Natural killer cell (primary cell): Measurements from ENCODE around the gene DHX58. TPM values are rescaled to one million over a fixed set of nuclear protein-coding genes. Genes with fewer than 3 reads are reported as not detected.

Experiments
- ATAC-seq, 3 donors: fragments of 150-1000 bp in 2 of 3; fragments of 200-7000 bp in 1 of 3; cut with Tn5 transposase; 1 replicate in 1 of 3; 2 replicates in 2 of 3; pipeline ENCODE4 v1.10.0; 2021; ENCODE audit warnings: mild to moderate bottlenecking in 2 of 3, moderate library complexity in 2 of 3
- DNase-seq, 2 donors: peaks; one replicate each; pipeline versions ENCODE4 v3.0.0 to v3.0.0-alpha.2; 2013 to 2021; ENCODE audit warnings: mixed read lengths in 1 of 2
- H3K27ac ChIP-seq: one replicate; pipeline ENCODE4 v1.5.1; 2013; ENCODE audit warnings: mild to moderate bottlenecking, low read length
- H3K27me3 ChIP-seq: one replicate; pipeline ENCODE4 v1.6.1; 2013; ENCODE audit warnings: low read length; ENCODE audit not compliant: control insufficient read depth, insufficient read depth
- H3K36me3 ChIP-seq: one replicate; pipeline ENCODE4 v1.6.1; 2013; ENCODE audit warnings: low read length; ENCODE audit not compliant: control insufficient read depth, insufficient read depth
- H3K4me1 ChIP-seq: one replicate; pipeline ENCODE4 v1.6.1; 2013; ENCODE audit warnings: low read length; ENCODE audit not compliant: control insufficient read depth, insufficient read depth
- H3K4me3 ChIP-seq: one replicate; pipeline ENCODE4 v1.5.1; 2013; ENCODE audit warnings: low read length
- H3K9me3 ChIP-seq: one replicate; pipeline ENCODE4 v1.6.1; 2013; ENCODE audit warnings: low read length; ENCODE audit not compliant: control insufficient read depth, insufficient read depth
- H3K27ac Mint-ChIP-seq, 2 donors: one replicate each; pipeline ENCODE4 v1.8.0; 2022; ENCODE audit warnings: mild to moderate bottlenecking in 2 of 2, mixed read lengths in 2 of 2, moderate library complexity in 1 of 2
- H3K27me3 Mint-ChIP-seq, 2 donors: one replicate each; pipeline ENCODE4 v1.8.0; 2022; ENCODE audit warnings: low read depth in 2 of 2, mixed read lengths in 2 of 2
- H3K36me3 Mint-ChIP-seq: one replicate; pipeline ENCODE4 v1.8.0; 2022; ENCODE audit warnings: mixed read lengths
- H3K4me1 Mint-ChIP-seq, 2 donors: one replicate each; pipeline ENCODE4 v1.8.0; 2022; ENCODE audit warnings: mixed read lengths in 2 of 2
- H3K4me3 Mint-ChIP-seq: one replicate; pipeline ENCODE4 v1.8.0; 2022; ENCODE audit warnings: mild to moderate bottlenecking, moderate library complexity, mixed read lengths
- H3K9me3 Mint-ChIP-seq, 2 donors: one replicate each; pipeline ENCODE4 v1.8.0; 2022; ENCODE audit warnings: mixed read lengths in 2 of 2
- CTCF ChIP-seq: fragments of 200-600 bp; IDR thresholded peaks from one replicate; pipeline ENCODE4 v1.8.0; 2022; ENCODE audit warnings: antibody characterized with exemption
- WGBS: methylation state at CpG from one replicate; pipeline ENCODE4 v1.1.7; 2013; ENCODE audit warnings: missing lambda C conversion rate; ENCODE audit not compliant: insufficient coverage; 5-methylcytosine and 5-hydroxymethylcytosine counted together
- intact Hi-C: fragments of 100-400 bp; cut with micrococcal nuclease; formaldehyde crosslinking; loops from one replicate; pipeline ENCODE4 v1.14.2; 2022
- total RNA-seq, 4 donors: library from RNA; stranded (reverse); fragments of 120-200 nt in 1 of 4; gene quantifications; one replicate each; pipeline versions ENCODE4 v1.2.3 to v1.2.4, GENCODE V29; 2013 to 2022

The DHX58 gene
- total RNA-seq, 3 donors from 2014 or later (not counting 1 experiment from before 2014, with no cell fraction given) = 22.0 to 29.0 (median 24.5) TPM

GRCh38 chr17:42107124-42107523 lies 5.4 kb downstream of the DHX58 start:
- ATAC-seq = no peak
- H3K27ac ChIP-seq = no peak overlapping the region
- intact Hi-C loops = no loop called here
- no peaks in the 10 kb centered on the region for H3K27me3 ChIP-seq
- H3K4me1 Mint-ChIP-seq = peaks cover 8 to 21% of the 10 kb centered on the region in 2 donors
- DNase-seq = no peak
- 66% methylated on average over 6 of the region's 6 CpGs for WGBS
- H3K36me3 Mint-ChIP-seq = no peaks in the 10 kb centered on the region
- H3K9me3 Mint-ChIP-seq = no peaks in the 10 kb centered on the region
- peak overlapping the region; percentile 35 for H3K4me3 Mint-ChIP-seq
- H3K4me1 ChIP-seq = peaks cover 25% of the 10 kb centered on the region
- H3K4me3 ChIP-seq = no peak overlapping the region
- no peak overlapping the region for H3K27ac Mint-ChIP-seq
- H3K36me3 ChIP-seq = peaks cover 23% of the 10 kb centered on the region
- H3K9me3 ChIP-seq = no peaks in the 10 kb centered on the region
- TF ChIP-seq CTCF = no peak
- no peaks in the 10 kb centered on the region for H3K27me3 Mint-ChIP-seq

- Histone ChIP-seq H3K36me3 (peaks cover 22% of the 10 kb centered on the region), H3K9me3 (no peaks in the 10 kb centered on the region), H3K27ac (no peak overlapping the region), H3K27me3 (no peaks in the 10 kb centered on the region), H3K4me3 (no peak overlapping the region), H3K4me1 (peaks cover 13% of the 10 kb centered on the region)
- Mint-ChIP-seq H3K4me1 (peaks cover 4 to 22% of the 10 kb centered on the region in 2 donors), H3K27me3 (no peaks in the 10 kb centered on the region), H3K36me3 (no peaks in the 10 kb centered on the region), H3K9me3 (no peaks in the 10 kb centered on the region), H3K27ac (no peak overlapping the region), H3K4me3 (no peak overlapping the region)
- intact Hi-C loops = no loop called here
- no peak for DNase-seq
- no peak for TF ChIP-seq CTCF
- no peak for ATAC-seq
- WGBS = 100% methylated on average over 1 of the region's 2 CpGs
Observed at GRCh38 chr17:42106009-42106408, 6.5 kb downstream of the DHX58 start.

- Mint-ChIP-seq H3K4me1 (peaks cover 4 to 17% of the 10 kb centered on the region in 2 donors), H3K9me3 (no peaks in the 10 kb centered on the region), H3K27ac (no peak overlapping the region), H3K27me3 (peaks cover 0 to 4% of the 10 kb centered on the region in 2 donors), H3K4me3 (no peak overlapping the region), H3K36me3 (no peaks in the 10 kb centered on the region)
- no peak for DNase-seq
- no peak for TF ChIP-seq CTCF
- no peaks in the 10 kb centered on the region for H3K27me3 ChIP-seq
- H3K4me1 ChIP-seq = peaks cover 11% of the 10 kb centered on the region
- H3K4me3 ChIP-seq = no peak overlapping the region
- ATAC-seq = no peak
- H3K27ac ChIP-seq = no peak overlapping the region
- peaks cover 15% of the 10 kb centered on the region for H3K36me3 ChIP-seq
- 97% methylated on average over 3 of the region's 3 CpGs for WGBS
- intact Hi-C loops = no loop called here
- H3K9me3 ChIP-seq = no peaks in the 10 kb centered on the region
Observed at GRCh38 chr17:42104264-42104663, 8.2 kb downstream of the DHX58 start.

- Mint-ChIP-seq H3K36me3 (no peaks in the 10 kb centered on the region), H3K4me3 (no peak overlapping the region)
- intact Hi-C loops = no loop called here
Observed at GRCh38 chr17:42103221-42103954, 9.1 kb downstream of the DHX58 start.

More at GRCh38 chr17:42103221-42103954, 9.1 kb downstream of the DHX58 start:
- peaks cover 11% of the 10 kb centered on the region for H3K36me3 ChIP-seq
- Mint-ChIP-seq H3K27ac (no peak overlapping the region), H3K27me3 (peaks cover 0 to 9% of the 10 kb centered on the region in 2 donors), H3K9me3 (no peaks in the 10 kb centered on the region), H3K4me1 (peaks cover 4 to 17% of the 10 kb centered on the region in 2 donors)
- no peak overlapping the region for H3K4me3 ChIP-seq
- WGBS = 95% methylated on average over 11 of the region's 11 CpGs
- peaks cover 11% of the 10 kb centered on the region for H3K4me1 ChIP-seq
- no peak for TF ChIP-seq CTCF
- no peak for DNase-seq
- ATAC-seq = no peak
- no peaks in the 10 kb centered on the region for H3K27me3 ChIP-seq
- H3K9me3 ChIP-seq = no peaks in the 10 kb centered on the region
- H3K27ac ChIP-seq = no peak overlapping the region
